Measurements from ENCODE around the gene IGLL5.
A peak's percentile ranks its signal among the peaks of the same experiment; 100 is the strongest.

The IGLL5 gene

GRCh38 chr22:22944268-22944985 is 56.8 kb downstream of the IGLL5 start:
- no peaks in the 10 kb centered on the region for H3K36me3 ChIP-seq (ENCODE audit: low read depth)
- TF ChIP-seq, protein P1, sequence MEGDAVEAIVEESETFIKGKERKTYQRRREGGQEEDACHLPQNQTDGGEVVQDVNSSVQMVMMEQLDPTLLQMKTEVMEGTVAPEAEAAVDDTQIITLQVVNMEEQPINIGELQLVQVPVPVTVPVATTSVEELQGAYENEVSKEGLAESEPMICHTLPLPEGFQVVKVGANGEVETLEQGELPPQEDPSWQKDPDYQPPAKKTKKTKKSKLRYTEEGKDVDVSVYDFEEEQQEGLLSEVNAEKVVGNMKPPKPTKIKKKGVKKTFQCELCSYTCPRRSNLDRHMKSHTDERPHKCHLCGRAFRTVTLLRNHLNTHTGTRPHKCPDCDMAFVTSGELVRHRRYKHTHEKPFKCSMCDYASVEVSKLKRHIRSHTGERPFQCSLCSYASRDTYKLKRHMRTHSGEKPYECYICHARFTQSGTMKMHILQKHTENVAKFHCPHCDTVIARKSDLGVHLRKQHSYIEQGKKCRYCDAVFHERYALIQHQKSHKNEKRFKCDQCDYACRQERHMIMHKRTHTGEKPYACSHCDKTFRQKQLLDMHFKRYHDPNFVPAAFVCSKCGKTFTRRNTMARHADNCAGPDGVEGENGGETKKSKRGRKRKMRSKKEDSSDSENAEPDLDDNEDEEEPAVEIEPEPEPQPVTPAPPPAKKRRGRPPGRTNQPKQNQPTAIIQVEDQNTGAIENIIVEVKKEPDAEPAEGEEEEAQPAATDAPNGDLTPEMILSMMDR (IDR thresholded peaks at IDR 0.05; ENCODE audit: poor library complexity, severe bottlenecking): no peak
- no peak overlapping the region for H3K4me3 ChIP-seq (ENCODE audit: severe bottlenecking)
- DNase-seq (ENCODE audit: low spot score): peak; percentile 38
- H3K27me3 ChIP-seq (ENCODE audit: insufficient read depth, poor library complexity, severe bottlenecking): no peaks in the 10 kb centered on the region
- peaks cover 13% of the 10 kb centered on the region for H3K9me3 ChIP-seq (ENCODE audit: severe bottlenecking)
- no peak for ATAC-seq (ENCODE audit: low read depth)
- no peak overlapping the region for H3K27ac ChIP-seq (ENCODE audit: poor library complexity, severe bottlenecking)
- H3K4me1 ChIP-seq (ENCODE audit: insufficient read depth, poor library complexity, severe bottlenecking): no peaks in the 10 kb centered on the region

DNA sequence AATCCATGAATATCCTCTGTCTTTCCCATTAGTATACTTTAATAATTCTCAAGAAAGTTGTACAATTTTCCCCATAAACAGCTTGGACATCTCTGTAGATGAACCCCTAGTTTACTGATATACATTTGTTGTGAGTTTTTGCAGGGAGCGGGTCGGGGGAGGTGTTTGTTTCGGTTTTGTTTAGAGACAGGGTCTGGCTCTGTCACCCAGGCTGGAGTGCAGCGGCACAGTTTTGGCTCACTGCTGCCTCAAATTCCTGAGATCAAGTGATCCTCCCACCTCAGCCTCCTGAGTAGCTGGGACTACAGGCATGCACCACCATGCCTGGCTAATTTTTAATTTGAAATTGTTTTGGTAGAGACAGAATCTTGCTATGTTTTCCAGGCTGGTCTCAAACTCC is 57.6 kb downstream of the IGLL5 start:
- H3K27ac ChIP-seq (ENCODE audit: poor library complexity, severe bottlenecking): no peak overlapping the region
- H3K4me1 ChIP-seq (ENCODE audit: insufficient read depth, poor library complexity, severe bottlenecking): no peaks in the 10 kb centered on the region
- no peaks in the 10 kb centered on the region for H3K27me3 ChIP-seq (ENCODE audit: insufficient read depth, poor library complexity, severe bottlenecking)
- TF ChIP-seq, protein P1 (IDR thresholded peaks at IDR 0.05; ENCODE audit: poor library complexity, severe bottlenecking): no peak
- no peaks in the 10 kb centered on the region for H3K36me3 ChIP-seq (ENCODE audit: low read depth)
- H3K4me3 ChIP-seq (ENCODE audit: severe bottlenecking): no peak overlapping the region
- ATAC-seq (ENCODE audit: low read depth): no peak
- no peak for DNase-seq (ENCODE audit: low spot score)
- H3K9me3 ChIP-seq (ENCODE audit: severe bottlenecking): peaks cover 13% of the 10 kb centered on the region

Measured in RWPE2 (cell line).